HG03066 (cell line): ENCODE results near the gene FAM227B.
"Not testable (repeated sequence)": the region's sequence is repeated elsewhere in the genome, so short reads cannot be mapped to it uniquely, and the experiment has no call there.

Experiments
- ATAC-seq: cut with Tn5 transposase; IDR thresholded peaks from one replicate; pipeline ENCODE4 v1.9.1; 2021; ENCODE audit warnings: low read depth; ENCODE audit not compliant: unreplicated experiment

FAM227B gene

DNA sequence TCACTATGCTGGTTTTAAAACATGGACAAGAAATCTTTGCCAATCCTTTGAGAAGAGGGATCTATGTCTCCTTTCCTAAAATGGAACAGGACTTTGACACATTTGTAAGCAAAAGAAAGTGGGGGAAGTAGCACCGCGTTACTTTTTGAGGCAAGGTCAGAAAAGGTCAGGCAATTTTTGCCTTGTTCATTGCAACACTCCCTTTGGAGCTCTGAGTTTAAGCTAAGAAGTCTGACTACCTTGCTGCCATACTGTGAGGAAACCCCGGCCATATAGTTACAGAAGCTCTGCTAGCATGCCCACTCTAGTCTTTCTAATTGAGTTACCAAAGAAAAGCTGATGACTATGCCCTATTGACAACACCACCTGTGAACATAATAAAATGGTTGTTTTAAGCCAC lies 1.4 kb downstream of the FAM227B start:
- ATAC-seq: no peak

DNA sequence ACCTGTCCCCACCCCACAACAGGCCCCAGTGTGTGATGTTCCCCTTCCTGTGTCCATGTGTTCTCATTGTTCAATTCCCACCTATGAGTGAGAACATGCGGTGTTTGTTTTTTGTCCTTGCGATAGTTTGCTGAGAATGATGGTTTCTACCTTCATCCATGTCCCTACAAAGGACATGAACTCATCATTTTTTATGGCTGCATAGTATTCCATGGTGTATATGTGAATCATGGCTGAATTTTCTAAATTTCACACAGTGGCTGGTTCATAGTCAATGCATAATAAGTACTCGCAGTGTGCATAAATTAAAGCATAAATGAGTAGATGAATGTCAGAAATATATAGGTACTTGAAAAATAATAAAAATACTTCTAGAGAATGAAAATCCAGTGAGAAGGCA lies 8.4 kb downstream of the FAM227B start:
- not testable (repeated sequence) for ATAC-seq

DNA sequence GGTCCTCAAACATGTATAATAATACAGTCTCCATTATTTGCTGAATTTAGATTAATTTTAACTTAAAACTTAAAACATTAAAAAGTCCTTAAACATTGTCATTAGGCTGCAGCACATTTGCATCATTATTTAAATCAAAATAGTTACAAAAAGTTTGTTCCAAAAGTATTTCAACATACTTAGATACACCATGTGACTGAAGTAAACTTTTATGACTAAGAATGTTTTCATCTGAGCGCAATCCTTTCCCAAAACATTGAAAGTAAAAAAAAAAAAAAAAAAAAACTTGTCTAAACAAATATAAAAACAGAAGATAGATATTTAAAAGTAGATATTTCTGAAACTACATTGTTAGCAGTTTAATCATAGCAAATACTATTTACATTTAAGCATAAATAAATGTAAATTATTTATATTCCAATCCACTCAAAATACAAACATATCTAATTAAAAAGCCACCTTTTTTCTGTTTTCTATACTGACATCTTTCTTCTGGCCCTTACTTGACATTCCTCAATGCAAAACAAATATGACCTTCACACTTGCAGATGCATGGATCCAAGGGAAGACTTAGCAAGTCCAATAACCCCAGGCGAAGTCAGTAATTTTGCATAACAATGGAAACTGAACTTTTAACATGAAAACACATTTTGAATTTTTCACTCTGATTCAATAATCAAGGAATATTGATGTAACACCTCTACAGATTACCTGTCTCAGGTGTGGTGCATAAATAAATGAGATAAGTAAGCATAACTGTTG lies 10.3 kb downstream of the FAM227B start:
- no peak for ATAC-seq

DNA sequence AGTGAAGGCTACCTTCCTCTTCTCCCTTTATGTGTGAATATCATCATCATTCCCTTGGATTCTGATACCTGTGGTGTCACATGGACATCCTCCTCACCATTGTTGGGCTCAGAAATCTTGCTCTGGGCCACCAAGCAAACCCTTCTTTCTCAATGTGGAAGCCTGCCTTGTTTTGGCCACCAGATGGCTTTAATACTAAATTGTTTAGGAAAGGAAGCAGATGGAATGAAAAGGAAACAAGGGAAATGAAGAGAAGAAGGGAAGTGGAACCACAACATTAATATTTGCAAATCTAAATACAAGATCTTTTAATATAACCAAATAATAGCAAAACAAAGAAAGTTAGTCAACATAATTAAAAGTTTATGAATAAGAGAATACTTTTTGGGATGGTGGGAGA lies 14.0 kb downstream of the FAM227B start:
- ATAC-seq: no peak

DNA sequence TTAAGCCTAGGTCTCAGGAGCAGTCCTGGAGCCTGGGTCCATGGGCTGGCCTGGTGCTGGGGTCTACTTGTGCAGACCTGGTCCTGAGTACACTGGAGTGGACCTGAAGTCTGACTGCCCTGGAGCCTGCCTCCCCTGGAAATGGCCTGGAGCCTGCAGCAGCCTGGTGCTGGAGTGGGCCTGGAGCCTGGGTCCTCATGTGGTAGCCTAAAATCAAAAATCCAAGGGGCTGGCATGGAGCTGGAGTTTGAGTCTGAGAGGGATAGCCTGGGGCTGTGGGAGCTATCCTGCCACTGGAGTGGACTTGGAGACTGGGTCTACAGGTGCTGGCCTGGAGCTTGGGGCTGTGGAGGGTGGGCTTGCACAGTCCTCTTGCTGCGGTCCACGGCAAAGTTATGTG lies 15.0 kb downstream of the FAM227B start:
- no peak for ATAC-seq

DNA sequence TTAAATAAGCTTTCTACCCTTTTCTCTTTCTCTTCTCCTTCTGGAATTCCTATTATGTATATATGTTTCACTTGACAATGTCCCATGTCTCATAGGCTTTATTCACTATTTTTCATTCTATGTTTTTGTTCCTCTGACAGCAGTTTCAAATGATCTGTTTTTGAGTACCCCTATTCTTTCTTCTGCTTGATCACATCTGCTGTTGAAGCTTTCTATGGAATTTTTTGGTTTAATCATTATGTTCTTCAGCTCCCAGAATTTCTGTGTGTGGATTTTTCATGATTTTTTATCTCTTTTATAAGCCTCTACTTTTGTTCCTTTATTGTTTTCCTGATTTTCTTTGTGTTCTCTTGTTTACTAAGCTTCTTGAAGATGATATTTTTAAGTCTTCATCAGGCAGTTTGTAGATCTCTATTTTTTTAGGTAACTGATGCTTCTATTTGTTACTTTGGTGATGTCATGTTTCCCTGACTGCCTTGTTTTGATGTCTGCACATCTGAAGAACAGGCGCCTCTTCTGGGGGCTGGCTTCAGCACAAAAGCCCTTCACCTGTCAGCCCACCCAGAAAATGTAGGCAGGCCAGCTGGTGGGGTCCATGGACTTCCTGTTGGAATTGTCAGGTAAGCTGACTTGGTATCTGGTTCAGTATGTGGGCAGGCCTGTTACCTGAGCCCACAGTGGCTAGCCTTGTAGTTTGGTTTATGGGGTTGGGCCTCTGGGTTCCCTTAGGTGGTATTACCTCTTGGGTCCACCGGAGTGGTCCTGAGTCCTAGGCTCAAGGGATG lies 15.8 kb downstream of the FAM227B start:
- ATAC-seq: no peak

DNA sequence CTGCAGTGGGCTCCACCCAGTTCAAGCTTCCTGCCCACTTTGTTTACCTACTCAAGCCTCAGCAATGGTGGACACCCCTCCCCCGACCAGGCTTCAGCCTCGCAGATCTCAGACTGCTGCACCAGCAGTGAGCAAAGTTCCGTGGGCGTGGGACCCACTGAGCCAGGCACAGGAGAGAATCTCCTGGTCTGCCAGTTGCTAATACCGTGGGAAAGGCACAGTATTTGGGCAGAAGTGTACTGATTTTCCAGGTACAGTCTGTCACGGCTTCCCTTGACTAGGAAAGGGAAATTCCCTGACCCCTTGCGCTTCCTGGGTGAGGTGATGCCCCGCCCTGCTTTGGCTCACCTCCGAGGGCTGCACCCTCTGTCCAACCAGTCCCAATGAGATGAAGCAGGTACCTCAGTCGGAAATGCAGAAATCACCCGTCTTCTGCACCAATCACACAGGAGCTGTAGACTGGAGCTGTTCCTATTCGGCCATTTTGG lies 27.7 kb downstream of the FAM227B start:
- not testable (repeated sequence) for ATAC-seq

DNA sequence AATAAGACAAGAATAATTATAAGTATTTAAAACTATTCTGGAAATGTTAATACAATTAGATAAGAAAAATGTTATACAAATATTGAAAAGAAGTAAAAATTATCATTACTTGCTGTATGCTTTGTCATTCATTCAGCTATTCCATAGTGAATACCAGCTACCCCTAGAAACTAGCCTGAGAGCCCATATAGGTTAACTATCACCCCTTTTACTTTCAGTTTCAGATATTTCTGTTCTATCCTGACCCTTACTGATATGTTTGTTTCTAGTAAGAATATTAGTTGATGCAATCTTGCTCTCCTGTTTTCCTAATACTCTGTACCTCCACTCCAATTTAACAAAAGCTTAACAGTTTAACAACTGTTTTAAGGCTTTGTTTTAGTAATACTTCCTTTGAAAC lies 31.6 kb downstream of the FAM227B start:
- peak; percentile 65 for ATAC-seq

DNA sequence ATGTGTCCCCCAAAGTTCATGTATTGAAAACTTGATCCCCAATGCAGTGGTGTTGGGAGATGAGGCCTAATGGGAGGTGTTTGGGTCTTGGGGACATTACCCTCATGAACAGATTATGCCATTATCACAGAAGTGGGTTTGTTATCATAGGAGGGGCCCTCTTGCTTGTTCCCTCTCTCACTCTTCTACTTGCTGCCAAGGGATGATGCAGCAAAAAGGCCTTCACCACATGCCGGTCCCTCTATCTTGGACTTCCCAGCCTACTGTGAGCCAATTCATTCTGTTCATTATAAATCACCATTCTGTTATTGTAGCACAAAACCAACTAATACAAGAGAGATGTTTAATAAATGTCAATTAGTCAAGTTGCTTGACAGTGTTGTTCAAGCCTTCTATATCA lies 47.2 kb downstream of the FAM227B start:
- no peak for ATAC-seq

DNA sequence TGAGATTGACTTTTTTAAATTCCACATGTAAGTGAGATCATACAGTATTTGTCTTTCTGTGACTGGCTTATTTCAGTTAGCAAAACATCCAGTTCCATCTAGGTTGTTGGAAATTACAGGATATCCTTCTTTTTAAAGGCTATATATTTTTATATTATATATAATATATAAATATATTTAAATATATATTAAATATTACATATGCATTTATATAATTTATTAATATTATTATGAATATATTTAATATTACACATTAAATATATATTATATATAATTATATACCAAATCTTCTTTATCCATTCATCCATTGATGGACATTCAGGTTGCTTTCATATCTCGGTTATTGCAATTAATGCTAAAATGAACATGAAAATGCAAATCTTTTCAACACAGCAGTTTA lies 49.9 kb downstream of the FAM227B start:
- no peak for ATAC-seq

DNA sequence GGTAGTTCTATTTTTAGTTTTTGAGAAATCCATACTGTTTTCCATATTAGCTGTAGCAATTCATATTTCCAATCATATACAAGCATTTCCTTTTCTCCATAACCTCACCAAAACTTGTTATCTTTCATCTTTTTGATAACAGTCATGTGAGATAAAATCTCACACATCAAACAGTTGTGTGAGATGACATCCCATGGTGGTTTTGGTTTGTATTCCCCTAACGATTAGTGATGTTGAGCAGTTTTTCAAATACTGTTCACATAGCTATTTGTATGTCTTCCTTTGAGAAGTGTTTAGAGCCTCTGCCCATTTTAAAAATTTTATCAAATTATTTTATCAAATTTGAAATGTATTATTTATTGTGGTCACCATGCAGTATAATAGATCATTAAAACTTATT lies 50.4 kb downstream of the FAM227B start:
- no peak for ATAC-seq

DNA sequence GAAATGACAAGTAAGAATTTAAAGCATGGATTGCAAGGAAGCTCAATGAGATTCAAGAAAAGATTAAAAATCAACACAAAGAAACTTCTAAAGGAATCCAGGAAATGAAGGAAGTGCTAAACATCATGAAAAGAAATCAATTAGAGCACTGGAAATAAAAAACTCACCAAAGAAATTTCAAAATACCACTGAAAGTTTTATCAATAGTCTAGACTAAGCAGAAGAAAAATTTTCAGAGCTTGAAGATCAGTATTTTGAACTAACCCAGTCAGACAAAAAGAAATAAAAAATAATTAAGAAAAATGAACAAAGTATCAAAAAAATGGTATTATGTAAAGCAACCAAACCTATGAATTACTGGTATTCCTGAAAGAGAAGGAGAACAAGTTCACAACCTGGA lies 60.6 kb downstream of the FAM227B start:
- no peak for ATAC-seq

DNA sequence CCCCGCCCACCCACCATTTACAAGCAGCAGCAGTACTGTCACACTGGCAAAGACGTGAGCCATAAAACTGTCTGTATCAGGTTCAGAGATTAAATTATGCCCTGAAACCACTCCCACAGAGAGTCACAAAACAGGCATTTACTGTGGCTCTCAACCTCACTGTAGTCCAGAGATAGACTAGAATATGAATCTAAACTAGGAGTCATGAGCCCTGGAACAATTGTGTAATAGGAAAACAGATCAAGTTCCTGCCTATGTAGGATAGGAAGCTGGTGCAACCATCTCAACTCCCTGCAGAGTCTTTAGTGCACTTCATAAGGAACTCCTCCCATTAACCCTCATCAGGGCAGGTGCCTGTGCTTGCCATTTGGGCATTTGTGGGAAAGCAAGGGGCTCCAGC lies 61.7 kb downstream of the FAM227B start:
- no peak for ATAC-seq

DNA sequence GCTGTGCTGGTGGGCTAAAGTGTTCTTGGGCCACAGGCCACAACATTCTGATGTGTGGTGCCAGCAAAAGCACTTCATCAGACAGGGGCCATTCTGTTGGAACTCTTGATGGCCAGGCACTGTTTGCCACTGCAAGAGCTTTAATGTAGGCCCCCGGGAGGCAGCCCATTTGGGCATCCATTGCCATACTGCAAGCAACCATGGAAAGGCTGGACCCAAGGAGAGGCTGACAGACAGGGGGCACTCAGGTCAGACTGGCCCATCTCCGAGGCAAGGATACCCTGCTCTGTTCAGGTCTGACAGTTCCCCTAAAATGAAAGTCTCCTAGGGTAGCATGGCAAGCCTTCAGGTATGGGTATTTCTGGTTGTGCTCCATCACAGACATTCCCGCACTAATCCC lies 64.2 kb downstream of the FAM227B start:
- no peak for ATAC-seq

DNA sequence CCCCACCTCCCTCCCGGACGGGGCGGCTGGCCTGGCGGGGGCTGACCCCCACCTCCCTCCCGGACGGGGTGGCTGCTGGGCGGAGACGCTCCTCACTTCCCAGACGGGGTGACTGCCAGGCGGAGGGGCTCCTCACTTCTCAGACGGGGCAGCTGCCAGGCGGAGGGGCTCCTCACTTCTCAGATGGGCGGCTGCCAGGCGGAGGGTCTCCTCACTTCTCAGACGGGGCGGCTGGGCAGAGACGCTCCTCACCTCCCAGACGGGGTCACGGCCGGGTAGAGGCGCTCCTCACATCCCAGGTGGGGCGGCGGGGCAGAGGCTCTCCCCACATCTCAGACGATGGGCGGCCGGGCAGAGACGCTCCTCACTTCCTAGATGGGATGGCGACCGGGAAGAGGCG lies 70.3 kb downstream of the FAM227B start:
- ATAC-seq: not testable (repeated sequence)

DNA sequence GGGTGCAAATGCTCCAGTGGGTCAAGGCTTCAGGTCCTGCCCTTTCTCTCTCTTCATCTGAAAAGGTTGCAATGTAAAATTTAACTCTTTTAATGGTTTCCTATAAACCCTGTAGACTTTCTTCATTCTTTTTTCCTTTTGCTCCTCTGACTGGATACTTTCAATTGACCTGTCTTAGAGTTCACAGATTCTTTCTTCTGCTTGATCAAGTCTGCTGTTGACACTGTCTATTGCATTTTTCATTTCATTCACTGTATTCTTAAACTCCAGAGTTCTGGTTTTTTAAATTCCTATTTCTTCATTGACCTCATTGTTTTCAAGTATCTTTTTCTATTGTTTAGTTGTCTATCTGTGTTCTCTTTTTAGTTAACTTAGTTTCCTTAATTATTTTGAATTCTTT lies 82.1 kb downstream of the FAM227B start:
- no peak for ATAC-seq

DNA sequence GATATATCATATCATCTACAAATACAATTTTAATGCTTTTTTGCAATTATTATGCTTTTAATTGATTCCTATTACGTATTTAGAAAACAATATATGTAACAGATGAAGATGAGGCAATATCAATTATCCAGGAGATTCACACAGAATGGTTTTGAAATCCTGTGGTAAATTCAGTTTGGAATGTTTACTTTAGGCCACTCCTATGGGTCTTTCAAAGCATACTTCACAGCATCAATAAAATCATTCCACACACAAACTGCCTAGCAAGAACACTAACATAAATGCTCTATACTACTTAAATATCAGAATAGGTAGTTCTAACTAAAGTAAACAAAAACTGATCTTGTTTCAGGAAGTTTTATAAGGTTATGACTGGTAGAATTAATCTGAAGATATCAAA lies 90.5 kb downstream of the FAM227B start:
- no peak for ATAC-seq

DNA sequence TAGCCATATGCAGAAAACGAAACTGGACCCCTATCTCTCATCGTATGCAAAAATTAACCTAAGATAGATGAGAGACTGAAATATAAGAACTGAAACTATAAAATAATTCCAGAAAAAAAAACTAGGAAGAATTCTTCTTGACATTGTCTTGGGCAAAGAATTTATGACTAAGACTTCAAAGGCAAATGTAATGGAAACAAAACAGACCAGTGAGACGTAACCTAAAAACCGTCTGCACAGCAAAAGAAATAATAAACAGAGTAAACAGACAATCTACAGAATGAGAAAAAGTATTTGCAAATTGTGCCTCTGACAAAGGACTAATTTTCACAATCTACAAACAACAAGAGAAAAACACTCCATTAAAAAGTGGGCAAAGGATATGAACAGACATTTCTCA lies 92.3 kb downstream of the FAM227B start:
- ATAC-seq: no peak

DNA sequence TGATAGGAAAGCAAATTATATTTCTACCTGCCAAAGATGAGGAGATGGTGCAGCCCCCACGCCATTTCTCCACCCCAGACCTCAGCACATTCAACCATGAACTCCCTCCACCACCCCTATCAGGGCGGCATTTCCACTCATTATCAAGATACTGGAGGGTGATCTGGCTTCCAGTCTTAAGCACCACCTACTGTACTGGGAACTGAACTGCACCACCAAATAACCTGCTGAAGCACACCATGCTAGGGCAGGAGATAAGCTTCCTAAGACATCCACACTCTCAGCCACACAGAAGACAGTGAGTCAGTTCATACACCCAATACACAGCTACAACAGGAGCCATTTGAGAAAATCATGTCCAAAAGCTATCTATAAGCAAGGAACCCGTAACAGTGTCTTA lies 98.8 kb downstream of the FAM227B start:
- no peak for ATAC-seq

DNA sequence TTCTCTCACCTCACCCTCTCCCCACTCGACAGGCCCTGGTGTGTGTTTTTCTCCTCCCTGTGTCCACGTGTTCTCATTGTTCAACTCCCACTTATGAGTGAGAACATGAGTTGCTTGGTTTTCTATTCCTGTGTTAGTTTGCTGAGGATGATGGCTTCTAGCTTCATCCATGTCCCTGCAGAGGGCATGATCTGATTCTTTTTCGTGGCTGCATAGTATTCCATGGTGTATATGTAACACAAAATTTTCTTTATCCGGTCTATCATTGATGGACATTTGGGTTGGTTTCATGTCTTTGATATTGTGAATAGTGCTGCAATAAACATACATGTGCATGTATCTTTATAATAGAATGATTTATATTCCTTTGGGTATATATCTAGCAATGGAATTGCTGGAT lies 107.9 kb downstream of the FAM227B start:
- not testable (repeated sequence) for ATAC-seq

DNA sequence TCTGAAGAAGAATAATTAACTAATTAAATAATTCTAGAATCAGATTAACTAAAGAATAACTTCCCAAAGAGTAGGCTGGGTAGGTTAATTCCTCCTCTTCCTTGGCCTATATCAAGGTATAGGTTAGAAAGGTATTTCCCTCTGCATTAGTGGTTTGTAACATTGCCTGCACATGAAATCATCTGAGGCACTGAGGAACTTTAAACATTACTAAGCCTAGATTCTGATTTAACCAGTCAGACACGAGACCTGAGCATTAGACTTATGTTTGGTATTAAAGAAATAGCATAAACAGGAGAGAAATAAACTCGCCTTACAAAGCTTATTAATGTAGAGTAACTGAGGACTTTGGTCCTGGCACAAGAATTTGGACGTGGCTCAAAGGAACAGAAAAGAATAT lies 113.4 kb downstream of the FAM227B start:
- no peak for ATAC-seq

DNA sequence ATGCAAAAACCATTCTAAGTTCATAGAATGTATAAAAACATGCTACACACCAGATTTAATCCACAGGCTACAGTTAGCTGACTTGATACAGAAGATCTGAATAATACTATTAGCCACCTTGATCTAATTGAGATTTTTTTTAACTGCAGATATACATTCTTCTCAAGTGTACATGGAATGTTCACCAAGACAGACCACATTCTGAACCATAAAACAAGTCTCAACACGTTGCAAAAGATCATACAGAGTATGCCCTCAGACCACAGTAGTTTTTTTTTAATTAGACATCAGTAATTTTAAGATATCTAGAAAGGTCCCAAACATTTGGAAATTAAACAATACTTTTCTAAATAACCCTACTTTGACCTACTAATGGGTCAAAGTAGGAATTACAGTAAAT lies 114.3 kb downstream of the FAM227B start:
- ATAC-seq: no peak
